Sigmoid colon (tissue), 4 donors: ENCODE data around the gene KCNQ5.

Experiments used
- EP300 ChIP-seq, 4 donors: sonication (generic); formaldehyde crosslinking; IDR thresholded peaks; one replicate each; pipeline ENCODE4 v1.6.1; 2017; ENCODE audit warnings: antibody characterized with exemption in 4 of 4
- POLR2A ChIP-seq, 2 donors: fragments of 450-650 bp; IDR thresholded peaks; one replicate each; pipeline ENCODE4 v1.6.1; 2016; ENCODE audit warnings: antibody characterized with exemption in 2 of 2, mild to moderate bottlenecking in 2 of 2, moderate library complexity in 2 of 2
- POLR2AphosphoS5 ChIP-seq, 4 donors: sonication (generic); formaldehyde crosslinking; IDR thresholded peaks; one replicate each; pipeline ENCODE4 v1.6.1; 2017; ENCODE audit warnings: antibody characterized with exemption in 4 of 4
- TF ChIP-seq, protein P1 (sequence below), 4 experiments: fragments of 450-650 bp in 3 of 4; fragments of 200-600 bp in 1 of 4; IDR thresholded peaks; one replicate each; pipeline ENCODE4 v1.5.1; 2016 to 2019; ENCODE audit warnings: antibody characterized with exemption in 4 of 4, mild to moderate bottlenecking in 3 of 4, moderate library complexity in 2 of 4

DNA sequence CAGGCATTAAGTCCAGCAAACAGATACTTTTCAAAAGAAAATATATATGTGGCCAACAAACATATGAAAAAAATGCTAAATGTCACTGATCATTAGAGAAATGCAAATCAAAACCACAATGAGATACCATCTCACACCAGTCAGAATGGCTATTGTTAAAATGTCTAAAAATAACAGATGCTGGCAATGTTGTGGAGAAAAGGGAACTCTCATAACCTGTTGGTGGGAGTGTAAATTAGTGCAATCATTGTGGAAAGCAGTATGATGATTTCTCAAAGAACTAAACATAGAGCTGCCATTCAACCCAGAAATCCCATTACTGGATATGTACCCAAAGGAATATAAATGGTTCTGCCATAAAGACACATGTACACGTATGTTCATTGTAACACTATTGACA lies 20.6 kb downstream of the KCNQ5 start:
- TF ChIP-seq EP300 (IDR thresholded peaks at IDR 0.05) (no peak), POLR2A (IDR thresholded peaks at IDR 0.05) (no peak), POLR2AphosphoS5 (IDR thresholded peaks at IDR 0.05) (no peak)
- TF ChIP-seq, protein P1, sequence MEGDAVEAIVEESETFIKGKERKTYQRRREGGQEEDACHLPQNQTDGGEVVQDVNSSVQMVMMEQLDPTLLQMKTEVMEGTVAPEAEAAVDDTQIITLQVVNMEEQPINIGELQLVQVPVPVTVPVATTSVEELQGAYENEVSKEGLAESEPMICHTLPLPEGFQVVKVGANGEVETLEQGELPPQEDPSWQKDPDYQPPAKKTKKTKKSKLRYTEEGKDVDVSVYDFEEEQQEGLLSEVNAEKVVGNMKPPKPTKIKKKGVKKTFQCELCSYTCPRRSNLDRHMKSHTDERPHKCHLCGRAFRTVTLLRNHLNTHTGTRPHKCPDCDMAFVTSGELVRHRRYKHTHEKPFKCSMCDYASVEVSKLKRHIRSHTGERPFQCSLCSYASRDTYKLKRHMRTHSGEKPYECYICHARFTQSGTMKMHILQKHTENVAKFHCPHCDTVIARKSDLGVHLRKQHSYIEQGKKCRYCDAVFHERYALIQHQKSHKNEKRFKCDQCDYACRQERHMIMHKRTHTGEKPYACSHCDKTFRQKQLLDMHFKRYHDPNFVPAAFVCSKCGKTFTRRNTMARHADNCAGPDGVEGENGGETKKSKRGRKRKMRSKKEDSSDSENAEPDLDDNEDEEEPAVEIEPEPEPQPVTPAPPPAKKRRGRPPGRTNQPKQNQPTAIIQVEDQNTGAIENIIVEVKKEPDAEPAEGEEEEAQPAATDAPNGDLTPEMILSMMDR (IDR thresholded peaks at IDR 0.05) = no peak
